HG03457 (cell line): Measurements from ENCODE around the gene RNF20.
A peak's percentile ranks its signal among the peaks of the same experiment; 100 is the strongest.
"Not testable (repeated sequence)": the region's sequence is repeated elsewhere in the genome, so short reads cannot be mapped to it uniquely, and the experiment has no call there.

ENCODE experiments used
- ATAC-seq: cut with Tn5 transposase; IDR thresholded peaks from one replicate; pipeline ENCODE4 v1.9.1; 2021; ENCODE audit warnings: moderate number of reproducible peaks; ENCODE audit not compliant: unreplicated experiment

RNF20 gene, protein sequence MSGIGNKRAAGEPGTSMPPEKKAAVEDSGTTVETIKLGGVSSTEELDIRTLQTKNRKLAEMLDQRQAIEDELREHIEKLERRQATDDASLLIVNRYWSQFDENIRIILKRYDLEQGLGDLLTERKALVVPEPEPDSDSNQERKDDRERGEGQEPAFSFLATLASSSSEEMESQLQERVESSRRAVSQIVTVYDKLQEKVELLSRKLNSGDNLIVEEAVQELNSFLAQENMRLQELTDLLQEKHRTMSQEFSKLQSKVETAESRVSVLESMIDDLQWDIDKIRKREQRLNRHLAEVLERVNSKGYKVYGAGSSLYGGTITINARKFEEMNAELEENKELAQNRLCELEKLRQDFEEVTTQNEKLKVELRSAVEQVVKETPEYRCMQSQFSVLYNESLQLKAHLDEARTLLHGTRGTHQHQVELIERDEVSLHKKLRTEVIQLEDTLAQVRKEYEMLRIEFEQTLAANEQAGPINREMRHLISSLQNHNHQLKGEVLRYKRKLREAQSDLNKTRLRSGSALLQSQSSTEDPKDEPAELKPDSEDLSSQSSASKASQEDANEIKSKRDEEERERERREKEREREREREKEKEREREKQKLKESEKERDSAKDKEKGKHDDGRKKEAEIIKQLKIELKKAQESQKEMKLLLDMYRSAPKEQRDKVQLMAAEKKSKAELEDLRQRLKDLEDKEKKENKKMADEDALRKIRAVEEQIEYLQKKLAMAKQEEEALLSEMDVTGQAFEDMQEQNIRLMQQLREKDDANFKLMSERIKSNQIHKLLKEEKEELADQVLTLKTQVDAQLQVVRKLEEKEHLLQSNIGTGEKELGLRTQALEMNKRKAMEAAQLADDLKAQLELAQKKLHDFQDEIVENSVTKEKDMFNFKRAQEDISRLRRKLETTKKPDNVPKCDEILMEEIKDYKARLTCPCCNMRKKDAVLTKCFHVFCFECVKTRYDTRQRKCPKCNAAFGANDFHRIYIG

DNA sequence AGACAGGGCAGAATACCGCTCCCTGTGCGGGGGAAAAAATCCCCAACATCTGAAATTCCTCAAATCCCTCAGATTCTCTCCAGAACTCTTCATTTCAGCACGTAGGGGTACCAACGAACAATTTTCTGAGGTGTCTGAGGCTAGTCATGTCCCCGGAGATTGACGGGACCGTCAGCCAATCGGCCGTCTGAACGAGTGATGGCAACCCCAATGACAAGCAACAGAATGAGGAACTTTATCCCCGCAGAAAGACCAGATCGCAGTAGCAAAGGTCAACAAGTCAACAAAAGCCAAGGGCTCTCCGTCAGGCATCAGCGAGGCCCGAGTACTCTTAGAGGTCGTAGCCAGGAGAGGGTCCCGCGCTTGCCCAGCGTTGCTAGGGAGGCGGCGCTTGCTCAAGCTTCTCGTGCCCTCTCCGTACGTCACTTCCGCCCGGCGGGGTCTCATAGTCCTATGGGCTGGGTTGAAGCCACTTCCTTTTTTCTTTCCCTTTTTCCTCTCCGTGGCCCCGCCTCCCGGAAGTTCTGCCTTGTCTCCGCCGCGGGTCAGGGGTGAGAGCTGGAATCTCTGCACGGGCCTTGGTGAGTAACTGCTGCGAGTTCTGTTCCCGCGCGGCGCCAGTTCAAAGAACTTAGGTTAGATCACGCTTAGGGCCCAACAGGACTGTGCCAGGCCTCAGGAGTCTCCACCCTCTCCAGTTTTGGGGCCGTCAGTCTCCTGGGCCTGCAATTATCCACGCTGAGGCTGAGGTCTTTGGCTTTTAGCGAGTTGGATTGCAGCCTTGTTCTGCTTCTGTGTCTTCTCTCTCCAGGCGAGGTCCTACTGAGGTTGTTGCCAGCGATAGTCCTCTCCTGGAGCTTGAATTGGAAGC, at the start of gene RNF20:
TSS of gene RNF20 (plus strand) at position 520 of the 871 bp plus-strand sequence. CDS start 1,571 bp downstream, outside the sequence.
- ATAC-seq = peak; percentile 96

DNA sequence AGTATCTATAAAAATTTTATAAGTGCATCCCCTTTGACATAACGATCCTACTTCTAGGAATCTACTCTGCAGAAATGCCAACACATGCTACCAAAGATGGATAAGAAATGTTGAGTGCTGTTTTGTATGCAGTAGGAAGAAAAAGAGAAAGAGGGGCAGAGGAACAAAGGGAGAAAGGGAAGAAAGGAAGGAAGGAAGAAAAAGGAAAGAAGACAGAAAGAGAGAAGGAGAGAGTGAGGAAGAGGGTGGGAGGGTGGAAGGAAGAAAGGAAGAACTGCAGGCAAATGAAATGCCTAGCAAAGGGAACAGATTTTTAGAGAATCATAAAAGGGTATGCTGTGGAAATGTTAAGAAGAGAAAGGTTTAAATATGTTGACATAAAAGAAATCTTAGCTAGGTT, 49.6 kb upstream of the RNF20 start:
- no peak for ATAC-seq

DNA sequence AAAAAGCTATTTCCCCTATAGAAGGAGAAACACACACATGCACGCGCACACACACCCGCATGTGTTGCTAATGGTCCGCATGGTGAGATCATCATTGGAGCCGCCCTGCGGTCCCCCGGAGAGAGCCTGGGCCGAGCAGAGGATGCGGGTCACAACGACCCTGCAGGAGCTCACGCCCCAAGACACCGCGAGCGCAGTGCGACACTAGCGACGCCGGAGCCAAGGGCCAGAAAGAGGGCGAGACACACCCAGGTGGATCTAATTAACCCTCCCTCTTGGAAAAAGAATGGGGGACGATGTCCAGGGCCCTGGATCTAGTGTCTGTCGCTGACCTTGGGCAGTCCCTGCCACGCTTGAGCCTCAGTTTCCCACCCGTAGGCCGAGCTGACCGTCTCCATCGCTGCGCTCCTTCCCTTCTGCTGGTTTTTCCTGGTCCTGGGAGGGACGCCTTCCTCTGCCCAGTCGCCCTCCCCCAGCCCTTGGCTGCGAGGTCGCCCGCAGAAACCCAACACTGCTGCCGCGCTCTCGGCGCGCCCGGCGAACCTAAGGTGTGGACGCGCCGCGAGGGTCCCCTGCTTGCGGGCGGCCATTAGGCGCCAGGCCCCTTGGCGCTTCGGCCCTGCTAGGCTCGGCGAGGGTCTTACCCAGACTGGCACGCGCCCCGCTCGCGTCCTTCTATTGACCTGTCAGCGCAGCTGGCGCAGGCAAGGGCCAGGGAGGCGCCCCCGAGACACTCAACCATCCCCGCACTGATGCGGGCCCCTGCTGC, 47.5 kb upstream of the RNF20 start:
- no peak for ATAC-seq

DNA sequence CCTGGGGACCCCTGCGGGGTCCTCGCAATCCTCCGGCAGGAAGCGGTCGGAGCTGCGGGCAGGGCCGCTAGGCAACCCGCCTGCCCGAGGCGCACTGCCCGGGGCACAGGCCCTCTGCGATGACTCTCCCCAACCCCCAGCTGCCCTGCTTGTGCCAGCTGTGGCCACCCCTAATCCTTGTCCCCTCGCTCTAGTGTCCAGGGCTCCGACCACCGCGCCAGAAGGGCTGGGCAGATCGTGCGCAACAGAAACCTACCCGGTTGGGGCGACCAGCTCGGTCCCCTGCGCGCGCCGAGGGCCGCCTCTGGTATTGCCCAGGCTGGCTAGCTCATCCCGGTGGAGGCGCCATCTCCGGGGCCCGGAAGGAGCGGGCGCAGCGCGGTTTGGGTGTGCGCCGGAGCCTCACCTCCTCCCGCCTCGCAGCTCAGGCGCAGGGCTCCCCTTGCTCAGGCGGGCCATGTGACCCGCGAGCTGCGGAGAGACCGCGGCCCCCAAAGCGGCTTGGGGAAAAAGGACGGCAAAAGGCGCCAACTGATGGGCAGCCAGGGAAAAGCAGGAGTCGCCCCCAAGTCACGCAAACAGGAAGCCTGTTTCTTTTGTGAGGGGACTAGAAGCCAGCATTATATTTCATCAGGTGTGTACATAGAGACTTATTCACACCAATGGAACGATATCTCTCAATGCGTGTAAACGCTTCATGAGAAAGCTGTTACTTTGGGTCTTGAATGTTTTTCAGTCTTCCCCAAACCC, 46.8 kb upstream of the RNF20 start:
- no peak for ATAC-seq

DNA sequence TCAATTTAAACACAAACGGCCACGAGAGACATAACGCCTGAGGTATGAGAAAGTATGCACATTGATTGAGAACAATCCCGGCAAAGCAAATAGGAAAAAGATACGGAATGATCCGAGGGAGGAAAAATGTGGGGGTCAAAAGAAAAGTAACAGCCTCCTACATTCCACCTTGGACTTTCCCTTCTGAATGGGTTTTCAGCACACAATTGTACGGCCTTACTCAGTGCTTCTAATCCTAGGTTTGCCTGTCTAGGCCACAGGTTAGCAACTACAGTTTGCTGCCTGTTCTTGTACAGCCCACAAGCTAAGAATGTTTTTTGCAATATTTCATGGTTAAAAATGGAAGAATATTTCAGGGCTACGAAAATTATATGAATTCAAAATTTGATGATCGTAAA, 46.2 kb upstream of the RNF20 start:
- no peak for ATAC-seq

DNA sequence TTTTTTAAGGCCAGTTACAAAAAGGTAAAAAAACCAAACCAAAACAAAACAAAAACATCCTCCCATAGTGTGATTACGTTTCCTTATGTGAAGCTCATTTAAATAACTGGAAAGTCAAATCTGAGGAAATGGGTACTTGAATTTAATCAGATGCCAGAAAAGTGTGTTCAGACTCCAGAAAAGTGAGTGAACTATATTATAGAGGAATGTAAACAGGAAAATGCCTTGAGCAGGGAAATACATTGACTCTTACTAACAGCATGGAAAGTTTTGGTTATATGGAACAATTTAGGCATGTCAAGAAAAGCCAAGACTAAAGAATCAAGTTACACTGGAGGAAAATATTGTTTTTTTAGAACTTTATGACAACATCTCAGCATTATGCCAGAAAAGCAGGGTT, 37.8 kb upstream of the RNF20 start:
- ATAC-seq = no peak

DNA sequence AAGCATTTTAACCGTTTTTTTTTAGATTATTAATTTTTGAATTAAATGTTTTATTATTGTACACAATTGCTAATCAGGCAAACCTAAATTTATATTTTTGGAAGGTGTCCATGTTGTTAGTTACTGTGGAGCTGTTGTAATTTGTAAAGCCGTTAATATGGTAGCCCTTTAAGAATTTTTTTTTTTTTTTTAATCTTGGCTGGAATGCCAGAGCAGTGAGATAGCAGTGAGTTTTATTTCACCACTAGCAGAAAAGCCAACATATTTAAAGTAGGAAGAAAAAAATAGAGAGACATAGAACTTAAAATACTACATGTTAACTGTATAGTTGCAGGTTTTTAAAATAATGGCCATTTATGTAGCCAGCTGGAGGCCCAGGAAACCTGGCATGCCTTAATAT, 35.3 kb upstream of the RNF20 start:
- ATAC-seq = no peak

DNA sequence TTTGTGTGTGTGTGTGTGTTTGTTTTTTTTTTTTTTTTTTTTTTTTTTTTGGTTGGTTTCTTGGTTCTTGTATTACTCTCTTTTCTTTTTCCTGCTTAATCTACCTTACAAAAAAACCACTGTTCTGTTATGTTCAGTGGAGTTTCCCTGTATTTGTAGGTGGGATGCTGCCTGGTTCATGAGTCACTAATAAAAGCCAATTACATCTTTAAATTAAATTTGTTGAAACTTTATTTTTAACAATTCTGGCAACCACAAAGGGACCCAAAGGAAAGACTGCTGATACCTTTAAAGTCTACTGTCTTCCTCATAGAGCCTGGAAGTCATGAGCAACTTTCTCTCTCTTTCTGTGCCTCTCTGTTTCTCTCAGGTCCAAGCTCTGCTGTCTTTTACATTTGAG, 29.5 kb upstream of the RNF20 start:
- ATAC-seq = no peak

DNA sequence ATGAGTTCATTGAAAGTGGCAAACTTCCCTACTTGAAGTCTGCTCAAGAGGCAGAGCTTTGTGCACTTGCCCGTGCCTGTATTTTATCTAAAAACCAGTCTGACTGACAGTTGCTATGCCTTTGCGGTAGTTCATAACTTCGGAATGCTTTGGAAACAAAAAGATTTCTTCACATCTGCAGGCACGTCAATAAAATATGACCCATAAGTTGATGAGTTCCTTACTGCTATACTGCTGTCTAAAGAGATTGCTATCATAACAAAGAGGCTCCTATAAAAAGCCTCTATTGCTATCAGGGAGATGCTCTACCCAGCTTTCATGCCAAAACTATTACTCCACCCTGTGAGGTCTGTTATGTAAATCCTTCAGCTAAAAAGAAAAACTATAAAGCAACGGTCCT, 25.4 kb upstream of the RNF20 start:
- no peak for ATAC-seq

DNA sequence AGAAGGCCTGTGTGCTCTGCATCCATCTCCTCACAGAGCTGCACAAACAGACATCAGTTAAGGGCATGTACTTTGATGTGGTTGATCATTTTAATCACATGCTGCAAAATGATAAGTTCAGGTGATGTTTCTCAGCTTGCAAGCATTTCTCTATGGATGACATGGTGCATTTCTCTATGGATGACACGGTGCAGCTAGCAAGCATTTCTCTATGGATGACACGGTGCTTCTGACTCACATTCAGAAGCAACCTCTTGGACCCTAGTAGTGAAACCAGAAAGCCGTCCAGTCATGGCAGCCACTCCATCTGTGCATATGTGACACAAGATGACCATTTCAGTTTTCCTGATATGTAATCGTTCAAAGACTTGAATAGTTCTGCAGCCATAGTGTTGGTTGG, 24.1 kb upstream of the RNF20 start:
- ATAC-seq = no peak

DNA sequence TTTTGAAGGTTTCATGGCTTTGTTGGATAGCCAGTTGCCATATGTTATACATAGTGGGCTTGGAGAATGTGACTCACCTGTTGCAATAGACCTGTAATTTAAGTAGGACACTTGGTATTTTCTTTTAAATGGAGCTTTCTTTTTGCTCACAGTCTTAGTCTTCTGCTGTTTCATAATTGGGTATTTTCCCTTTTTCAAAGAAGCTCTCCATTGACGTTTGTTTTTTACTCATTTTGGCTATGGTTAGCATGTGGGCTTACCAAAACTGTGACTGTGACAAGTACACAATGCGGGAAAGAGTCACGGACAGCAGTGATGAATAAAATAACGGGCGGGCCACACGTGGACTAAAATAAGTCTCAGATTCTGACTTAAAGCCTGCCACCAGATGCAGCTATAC, 23.2 kb upstream of the RNF20 start:
- no peak for ATAC-seq

DNA sequence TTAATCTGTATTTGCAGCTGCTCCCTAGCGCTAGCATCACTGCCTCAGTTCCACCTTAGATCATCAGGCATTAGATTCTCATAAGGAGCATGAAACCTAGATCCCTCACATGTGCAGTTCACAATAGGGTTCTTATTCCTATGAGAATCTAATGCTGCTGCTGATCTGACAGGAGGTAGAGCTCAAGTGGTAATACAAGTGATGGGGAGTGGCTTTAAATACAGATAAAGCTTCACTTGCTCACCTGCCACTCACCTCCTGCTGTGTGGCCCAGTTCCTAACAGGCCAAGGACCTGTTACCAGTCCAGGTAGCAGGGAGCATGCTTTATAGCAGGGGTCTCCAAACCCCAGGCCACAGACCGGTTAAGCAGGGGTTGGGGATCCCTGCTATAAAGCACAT, 22.6 kb upstream of the RNF20 start:
- no peak for ATAC-seq

DNA sequence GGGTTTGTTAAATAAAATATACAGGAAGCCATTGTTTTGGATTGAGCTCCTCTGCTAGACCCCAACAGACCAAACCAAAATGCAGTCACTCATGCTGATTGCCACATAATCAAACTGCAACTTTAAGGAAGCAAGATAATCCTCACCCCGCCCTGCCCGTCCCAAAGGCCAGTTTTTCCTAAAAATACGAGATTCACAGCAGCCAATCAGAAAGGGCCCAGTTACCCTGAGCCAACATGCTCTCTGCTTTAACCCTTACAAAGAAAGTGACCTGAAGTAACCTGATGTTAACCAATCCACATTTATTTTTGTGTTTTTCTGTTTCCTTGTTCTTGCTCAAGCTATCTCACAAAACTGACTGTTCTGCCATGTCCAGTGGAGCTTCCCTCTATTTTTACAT, 21.5 kb upstream of the RNF20 start:
- no peak for ATAC-seq

DNA sequence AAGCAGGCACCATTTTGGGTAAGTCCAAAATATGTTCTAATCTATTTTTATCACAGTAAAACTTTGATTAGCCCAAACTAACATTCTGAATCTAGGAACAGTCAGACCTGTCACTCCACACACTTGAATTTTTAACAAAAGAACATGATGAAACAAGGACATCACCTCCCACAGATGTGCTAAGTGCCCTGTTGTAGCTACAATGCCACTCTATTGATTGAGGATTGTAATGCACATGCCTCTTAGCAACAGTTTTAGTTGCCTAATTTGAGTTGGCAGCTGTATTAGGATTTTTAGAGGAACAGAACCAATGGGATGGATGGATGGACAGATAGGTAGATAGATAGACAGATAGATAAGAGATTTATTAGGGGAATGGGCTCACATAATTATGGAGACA, 20.3 kb upstream of the RNF20 start:
- no peak for ATAC-seq

DNA sequence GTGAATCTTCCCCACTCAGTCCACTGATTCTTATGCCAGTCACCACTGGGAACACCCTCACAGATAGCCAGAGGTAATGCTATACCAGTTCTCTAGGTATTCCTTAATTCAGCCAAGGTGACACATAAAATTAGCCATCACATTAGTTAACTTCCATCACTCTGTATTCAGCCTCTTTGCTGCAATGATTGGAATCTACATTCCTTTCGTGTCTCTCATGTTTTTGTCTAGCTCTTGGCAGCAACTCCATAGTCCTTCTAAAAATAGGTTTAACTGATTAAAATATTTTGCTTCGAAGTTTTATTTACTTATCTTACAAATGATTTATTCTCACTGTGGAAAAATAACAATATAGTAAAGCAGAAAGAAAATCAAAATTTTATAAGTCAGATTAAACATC, 19.6 kb upstream of the RNF20 start:
- no peak for ATAC-seq

DNA sequence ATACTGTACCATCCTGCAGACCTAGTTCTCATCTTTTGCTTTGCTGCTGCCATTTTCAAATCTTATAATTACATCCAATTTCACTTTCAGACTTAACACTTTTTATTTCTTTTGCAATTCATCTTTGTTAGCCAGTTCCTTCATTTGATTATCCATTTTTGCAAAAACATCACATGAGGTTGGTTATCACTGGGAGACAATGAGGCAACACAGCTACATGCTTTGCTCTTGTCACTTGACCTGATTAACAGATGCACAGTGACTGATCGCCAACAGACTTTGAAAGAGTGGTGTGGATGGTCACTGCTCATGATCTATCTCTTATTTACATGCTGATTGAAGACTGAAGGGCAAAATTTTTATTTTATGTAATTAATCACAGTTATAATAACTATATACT, 17.0 kb upstream of the RNF20 start:
- ATAC-seq = no peak

DNA sequence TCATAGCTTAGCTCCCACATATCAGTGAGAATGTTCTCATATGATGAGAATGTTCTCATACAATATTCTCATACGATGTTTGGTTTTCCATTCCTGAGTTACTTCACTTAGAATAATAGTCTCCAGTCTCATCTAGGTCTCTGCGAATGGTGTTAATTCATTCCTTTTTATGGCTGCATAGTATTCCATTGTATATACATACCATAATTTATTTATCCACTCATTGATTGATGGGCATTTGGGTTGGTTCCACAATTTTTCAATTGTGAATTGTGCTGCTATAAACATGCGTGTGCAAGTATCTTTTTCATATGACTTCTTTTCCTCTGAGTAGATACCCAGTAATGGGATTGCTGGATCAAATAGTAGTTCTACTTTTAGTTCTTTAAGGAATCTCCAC, 15.2 kb upstream of the RNF20 start:
- ATAC-seq = not testable (repeated sequence)

DNA sequence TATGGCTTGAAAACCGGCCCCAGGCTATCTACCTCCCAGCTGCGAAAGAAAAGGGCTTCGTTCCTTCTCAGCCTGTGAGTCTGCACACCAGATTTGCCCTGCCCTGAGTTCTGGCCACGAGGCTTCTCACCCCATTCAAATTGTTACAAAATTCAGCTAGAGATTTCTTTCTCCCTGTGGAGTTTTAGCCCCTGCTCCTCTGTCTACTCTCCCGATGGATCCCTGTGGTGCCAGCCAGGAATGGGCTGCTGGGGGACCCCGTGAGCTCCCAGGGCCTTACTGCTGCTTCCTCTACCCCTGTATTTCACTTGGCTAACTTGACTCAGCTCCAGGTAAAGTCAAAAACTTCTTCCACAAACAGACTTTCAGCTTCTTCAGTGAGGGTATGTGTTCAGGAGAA, 9.3 kb upstream of the RNF20 start:
- no peak for ATAC-seq

DNA sequence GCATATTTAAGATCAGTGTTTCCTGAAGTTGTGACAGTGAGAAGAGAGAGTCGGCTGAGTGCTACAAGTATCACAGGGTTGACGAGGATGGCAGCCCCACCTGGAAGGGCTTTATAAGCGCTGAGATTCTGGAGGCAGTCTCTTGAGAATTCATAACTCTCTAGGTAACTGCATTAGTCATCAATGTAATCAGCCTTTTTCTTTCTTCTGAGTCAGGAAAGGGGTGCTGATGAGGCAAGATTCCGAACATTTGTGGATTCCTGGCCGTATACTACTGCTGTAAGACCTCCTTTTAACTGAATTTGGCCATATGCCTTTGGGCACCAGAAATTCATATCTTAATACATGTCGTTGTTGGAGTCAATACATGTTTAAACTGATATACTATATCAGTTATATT, 6.6 kb upstream of the RNF20 start:
- no peak for ATAC-seq

DNA sequence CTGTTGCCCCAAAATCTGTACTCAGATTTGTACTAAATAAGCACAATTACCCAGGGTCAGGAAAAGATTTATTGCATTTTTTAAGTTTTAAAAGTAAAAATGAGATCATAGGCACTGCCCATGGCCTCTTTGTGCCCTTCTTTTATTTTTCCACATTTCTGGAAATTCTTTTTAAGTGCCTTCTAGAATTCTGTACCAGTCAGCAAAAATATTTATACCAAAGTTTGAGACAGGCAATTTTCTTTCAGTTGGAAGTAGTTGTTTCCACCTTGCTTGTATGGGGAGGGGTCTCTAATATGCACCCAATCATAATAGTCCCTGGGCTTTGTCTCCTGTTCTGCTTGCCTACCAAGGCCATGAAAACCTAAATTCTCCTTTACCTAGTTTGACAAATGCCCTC, 5.6 kb upstream of the RNF20 start:
- no peak for ATAC-seq
